H1 (cell line): ENCODE measurements around the gene NRXN2. TPM values are rescaled to one million over a fixed set of nuclear protein-coding genes. Genes with fewer than 3 reads are reported as not detected.

ENCODE experiments used
- CTCF ChIA-PET: fragments of 300-600 bp; sonication (Branson Sonifier 250); formaldehyde crosslinking; loops from one replicate; lab custom pipeline; 2021; ENCODE audit not compliant: partially characterized antibody; lab: Charles Lee
- POLR2A ChIA-PET: fragments of 300-600 bp; sonication (Branson Sonifier 250); formaldehyde crosslinking; loops from one replicate; lab custom pipeline; 2021; ENCODE audit warnings: inconsistent platforms; ENCODE audit not compliant: partially characterized antibody; lab: Charles Lee
- DNase-seq, 2 experiments: peaks; one replicate each; pipeline versions ENCODE4 v3.0.0 to v3.0.0-alpha.2; 2010 to 2022; ENCODE audit warnings: low spot score in 2 of 2, low read depth in 1 of 2, mixed read lengths in 1 of 2
- FAIRE-seq: peaks from 2 replicates; lab custom pipeline; 2011; peaks lifted over from hg19 to GRCh38; lab: Jason Lieb, UNC
- H2AFZ ChIP-seq: 2 replicates; pipeline ENCODE4 v1.8.1; 2012; ENCODE audit warnings: low read length, inconsistent platforms
- H2AK5ac ChIP-seq: 2 replicates; pipeline ENCODE4 v1.6.1; 2013; ENCODE audit warnings: low read depth, low read length
- H2BK120ac ChIP-seq: replicated peaks from 2 replicates; pipeline ENCODE3; 2013; ENCODE audit warnings: low read depth, low read length, inconsistent platforms
- H2BK12ac ChIP-seq: 2 replicates; pipeline ENCODE4 v1.6.1; 2013; ENCODE audit warnings: low read depth, low read length
- H2BK15ac ChIP-seq: 2 replicates; pipeline ENCODE4 v1.6.1; 2013; ENCODE audit warnings: low read length
- H2BK20ac ChIP-seq: 2 replicates; pipeline ENCODE4 v1.6.1; 2013; ENCODE audit warnings: low read length
- H2BK5ac ChIP-seq: 2 replicates; pipeline ENCODE4 v1.6.1; 2013; ENCODE audit warnings: low read depth, low read length
- H3K14ac ChIP-seq: 2 replicates; pipeline ENCODE4 v1.6.1; 2013; ENCODE audit warnings: inconsistent platforms; ENCODE audit not compliant: insufficient read length
- H3K18ac ChIP-seq: 2 replicates; pipeline ENCODE4 v1.6.1; 2013; ENCODE audit warnings: low read length; ENCODE audit errors: extremely low read depth
- H3K23ac ChIP-seq: 2 replicates; pipeline ENCODE4 v1.6.1; 2013; ENCODE audit warnings: inconsistent platforms; ENCODE audit not compliant: insufficient read length
- H3K23me2 ChIP-seq: 2 replicates; pipeline ENCODE4 v1.6.1; 2013; ENCODE audit warnings: low read depth, low read length
- H3K27ac ChIP-seq: 2 replicates; pipeline ENCODE4 v1.6.1; 2011; ENCODE audit warnings: low read depth, low read length, inconsistent platforms
- H3K27me3 ChIP-seq, 4 experiments: replicated peaks in 1 of 4; 1 replicate in 1 of 4; 2 replicates in 3 of 4; pipeline versions ENCODE4 v1.6.1 to v1.8.1; 2011 to 2013; ENCODE audit warnings: low read length in 3 of 4, mild to moderate bottlenecking in 3 of 4, inconsistent platforms in 2 of 4, mixed read lengths in 2 of 4, moderate library complexity in 1 of 4; ENCODE audit not compliant: control insufficient read depth in 3 of 4, insufficient read depth in 3 of 4; ENCODE audit errors: extremely low read depth in 1 of 4
- H3K36me3 ChIP-seq, 4 experiments: 2 replicates each; pipeline versions ENCODE4 v1.6.1 to v1.8.1; 2011 to 2013; ENCODE audit warnings: mild to moderate bottlenecking in 4 of 4, low read length in 3 of 4, moderate library complexity in 2 of 4, control low read depth in 1 of 4, inconsistent platforms in 1 of 4; ENCODE audit not compliant: insufficient read depth in 4 of 4, control insufficient read depth in 2 of 4
- H3K4ac ChIP-seq: replicated peaks from 2 replicates; pipeline ENCODE3; 2013; ENCODE audit warnings: low read length, low read depth, mixed read lengths, inconsistent platforms; ENCODE audit not compliant: insufficient read length
- H3K4me1 ChIP-seq, 4 experiments: replicated peaks in 1 of 4; 1 replicate in 1 of 4; 2 replicates in 3 of 4; pipeline versions ENCODE4 v1.6.1 to v1.8.1; 2011 to 2013; ENCODE audit warnings: low read length in 3 of 4, inconsistent platforms in 2 of 4, mixed read lengths in 1 of 4; ENCODE audit not compliant: insufficient read depth in 4 of 4, control insufficient read depth in 3 of 4
- H3K4me2 ChIP-seq, 2 experiments: 2 replicates each; pipeline versions ENCODE4 v1.6.1 to v1.8.1; 2011 to 2013; ENCODE audit warnings: low read depth in 2 of 2, low read length in 2 of 2, control low read depth in 1 of 2, inconsistent platforms in 1 of 2, mild to moderate bottlenecking in 1 of 2; ENCODE audit not compliant: insufficient read depth in 1 of 2
- H3K4me3 ChIP-seq, 4 experiments: fragments of 200-600, 300-600 bp in 1 of 4; sonication (generic), shearing (Covaris generic), sonication (Bioruptor Twin) in 1 of 4; 2 replicates each; pipeline versions ENCODE4 v1.5.1 to v1.8.1; 2011 to 2016; ENCODE audit warnings: low read length in 4 of 4, low read depth in 3 of 4, control low read depth in 2 of 4, inconsistent platforms in 2 of 4, mild to moderate bottlenecking in 2 of 4, mixed read lengths in 1 of 4, moderate library complexity in 1 of 4; ENCODE audit not compliant: insufficient read depth in 2 of 4; ENCODE audit errors: extremely low read depth in 1 of 4
- H3K56ac ChIP-seq: replicated peaks from 2 replicates; pipeline ENCODE3; 2013; ENCODE audit warnings: low read depth, mild to moderate bottlenecking, mixed read lengths, low read length, inconsistent platforms; ENCODE audit not compliant: insufficient read length
- H3K79me1 ChIP-seq: 2 replicates; pipeline ENCODE4 v1.6.1; 2013; ENCODE audit warnings: low read depth, low read length, control low read depth
- H3K79me2 ChIP-seq, 2 experiments: 2 replicates each; pipeline versions ENCODE4 v1.6.1 to v1.8.1; 2012 to 2013; ENCODE audit warnings: low read length in 2 of 2, mild to moderate bottlenecking in 2 of 2, inconsistent platforms in 1 of 2; ENCODE audit not compliant: insufficient read depth in 2 of 2, control insufficient read depth in 1 of 2
- H3K9ac ChIP-seq, 4 experiments: replicated peaks in 1 of 4; 1 replicate in 1 of 4; 2 replicates in 3 of 4; pipeline versions ENCODE4 v1.6.1 to v1.8.1; 2011 to 2013; ENCODE audit warnings: low read depth in 3 of 4, low read length in 3 of 4, control low read depth in 2 of 4, mild to moderate bottlenecking in 2 of 4, moderate library complexity in 2 of 4, inconsistent platforms in 1 of 4; ENCODE audit errors: extremely low read depth in 1 of 4
- H3K9me3 ChIP-seq, 2 experiments: 2 replicates each; pipeline versions ENCODE4 v1.6.1 to v1.8.1; 2012 to 2013; ENCODE audit warnings: mild to moderate bottlenecking in 2 of 2, moderate library complexity in 2 of 2, control low read depth in 1 of 2, inconsistent platforms in 1 of 2, low read depth in 1 of 2, low read length in 1 of 2, mixed read lengths in 1 of 2; ENCODE audit not compliant: insufficient read depth in 2 of 2
- H4K20me1 ChIP-seq, 2 experiments: replicated peaks in 1 of 2; 2 replicates each; pipeline versions ENCODE3 to v1.8.1; 2011 to 2013; ENCODE audit warnings: inconsistent platforms in 2 of 2, low read length in 2 of 2, mild to moderate bottlenecking in 1 of 2; ENCODE audit not compliant: insufficient read depth in 2 of 2, control insufficient read depth in 1 of 2
- H4K5ac ChIP-seq: 2 replicates; pipeline ENCODE4 v1.6.1; 2013; ENCODE audit warnings: low read length, low read depth, mixed read lengths, inconsistent platforms; ENCODE audit not compliant: insufficient read length
- H4K8ac ChIP-seq: 2 replicates; pipeline ENCODE4 v1.8.0; 2013; ENCODE audit warnings: mild to moderate bottlenecking, moderate library complexity, low read length, inconsistent platforms; ENCODE audit not compliant: insufficient read depth; ENCODE audit errors: extremely low read depth
- H4K91ac ChIP-seq: replicated peaks from 2 replicates; pipeline ENCODE3; 2013; ENCODE audit warnings: low read length, mixed read lengths, inconsistent platforms; ENCODE audit not compliant: insufficient read length
- GTF2F1 ChIP-seq: IDR thresholded peaks from 2 replicates; pipeline ENCODE4 v1.6.1; 2012; ENCODE audit warnings: low read depth, low read length, improper control_type of control experiment, borderline replicate concordance
- POLR2A ChIP-seq, 2 experiments: IDR thresholded peaks; 1 replicate in 1 of 2; 2 replicates in 1 of 2; pipeline ENCODE4 v1.6.1; 2011; ENCODE audit warnings: low read depth in 2 of 2, low read length in 2 of 2, mild to moderate bottlenecking in 2 of 2; ENCODE audit errors: control extremely low read depth in 1 of 2
- TBP ChIP-seq: IDR thresholded peaks from 2 replicates; pipeline ENCODE4 v1.6.1; 2011; ENCODE audit warnings: low read depth, low read length, improper control_type of control experiment
- WGBS, 2 experiments: shearing (Covaris generic) in 1 of 2; methylation state at CpG; one replicate each; pipeline versions ENCODE4 v1.1.6 to v1.1.7; 2013 to 2015; ENCODE audit warnings: low lambda C conversion rate in 2 of 2, mixed read lengths in 2 of 2, inconsistent platforms in 1 of 2, low coverage in 1 of 2, missing lambda C conversion rate in 1 of 2; ENCODE audit not compliant: insufficient replicate concordance in 2 of 2, insufficient coverage in 1 of 2, insufficient read length in 1 of 2; ENCODE audit errors: extremely low coverage in 1 of 2, missing lambda C conversion rate in 1 of 2; 5-methylcytosine and 5-hydroxymethylcytosine counted together
- polyA plus RNA-seq, 7 experiments: library from polyadenylated mRNA; depleted of rRNA in 3 of 7; stranded (reverse) in 5 of 7; unstranded in 2 of 7; fragments of >200 nt in 5 of 7; fragments of 200-250 nt in 2 of 7; gene quantifications; 1 replicate in 5 of 7; 2 replicates in 1 of 7; 4 replicates in 1 of 7; pipeline versions ENCODE4 v1.2.1 to v1.2.3, GENCODE V29; 2011 to 2013; ENCODE audit warnings: missing spikeins in 2 of 7, mixed read lengths in 2 of 7
- total RNA-seq: library from RNA; stranded (reverse); fragmentation: NEBNext Ultra II Directional; extraction: Animal tissue kit (Norgen Biotek cat#: 25700); gene quantifications from 2 replicates; pipeline ENCODE4 v1.2.1, GENCODE V29; 2021

NRXN2 gene
- total and polyA plus RNA-seq, 2 of the 8 experiments (the other 6 are each of a cell fraction or from before 2014, with no cell fraction given): 1.3 to 11.5 TPM

GRCh38 chr11:64632654-64633053, 90.3 kb downstream of the NRXN2 start:
- peaks cover 0 to 27% (median 14%) of the 10 kb centered on the region in 4 experiments; a peak in 5 of 7 replicates for H3K27me3 ChIP-seq
- H4K91ac ChIP-seq: no peak overlapping the region
- peaks cover 3% of the 10 kb centered on the region; the same call in 1 of the 2 replicates for H3K23me2 ChIP-seq
- 89% methylated on average over 10 of the region's 10 CpGs; no CpG with 5 or more reads in 1 of the 2 experiments for WGBS, 2 experiments
- H3K23ac ChIP-seq: no peak overlapping the region
- H3K18ac ChIP-seq: no peak overlapping the region
- H2BK120ac ChIP-seq: no peak overlapping the region
- no peak overlapping the region for H2AK5ac ChIP-seq
- FAIRE-seq: no peak
- no peak overlapping the region for H4K8ac ChIP-seq
- no peak overlapping the region for H2BK15ac ChIP-seq
- H4K20me1 ChIP-seq: peaks cover 0 to 7% of the 10 kb centered on the region in 2 experiments
- no peaks in the 10 kb centered on the region for H3K79me2 ChIP-seq
- H3K4me2 ChIP-seq: no peak overlapping the region
- ChIA-PET POLR2A (interaction anchor here (1.2 to 1.9 kb wide), 2 partner anchors 10 to 12 kb away, joined by 4 to 5 read pairs; no protein-coding TSS in a partner anchor), CTCF (interaction anchor here (1.1 to 12.7 kb wide), 6 partner anchors 10 to 183 kb away, joined by 3 to 188 read pairs (median 8); no protein-coding TSS in a partner anchor)
- H3K4me3 ChIP-seq: no peak overlapping the region
- no peak overlapping the region for H4K5ac ChIP-seq
- no peak overlapping the region for H3K4ac ChIP-seq
- no peak overlapping the region for H2BK20ac ChIP-seq
- H2BK12ac ChIP-seq: no peak overlapping the region
- H3K79me1 ChIP-seq: no peaks in the 10 kb centered on the region
- H2BK5ac ChIP-seq: no peak overlapping the region
- no peak overlapping the region for H3K9ac ChIP-seq
- H3K36me3 ChIP-seq: no peaks in the 10 kb centered on the region
- no peak for DNase-seq
- H3K27ac ChIP-seq: no peak overlapping the region
- no peak overlapping the region for H2AFZ ChIP-seq
- no peak overlapping the region for H3K14ac ChIP-seq
- TF ChIP-seq GTF2F1 (no peak), TBP (no peak), POLR2A (IDR thresholded peaks at IDR 0.05; ENCODE audit: control extremely low read depth in 1 of 2, low read depth in 2 of 2, low read length in 2 of 2) (no peak)
- H3K4me1 ChIP-seq: peaks cover 0 to 20% (median 14%) of the 10 kb centered on the region in 4 experiments; a peak in 6 of 7 replicates
- H3K56ac ChIP-seq: no peak overlapping the region
- H3K9me3 ChIP-seq: peaks cover 0 to 4% of the 10 kb centered on the region in 2 experiments; a peak in 1 of 4 replicates
